Uterus (tissue), 2 donors: ENCODE data around the gene ANKRA2.

Experiments
- POLR2A ChIP-seq, 2 donors: fragments of 450-650 bp; IDR thresholded peaks; one replicate each; pipeline ENCODE4 v1.6.1; 2016; ENCODE audit warnings: antibody characterized with exemption in 2 of 2, mild to moderate bottlenecking in 1 of 2, moderate library complexity in 1 of 2
- TF ChIP-seq, protein P1 (sequence below), 4 experiments: fragments of 200-600 bp in 2 of 4; fragments of 450-650 bp in 2 of 4; sonication (generic) in 2 of 4; IDR thresholded peaks; one replicate each; pipeline ENCODE4 v1.5.1; 2016 to 2019; ENCODE audit warnings: antibody characterized with exemption in 4 of 4, mild to moderate bottlenecking in 2 of 4, moderate library complexity in 1 of 4

DNA sequence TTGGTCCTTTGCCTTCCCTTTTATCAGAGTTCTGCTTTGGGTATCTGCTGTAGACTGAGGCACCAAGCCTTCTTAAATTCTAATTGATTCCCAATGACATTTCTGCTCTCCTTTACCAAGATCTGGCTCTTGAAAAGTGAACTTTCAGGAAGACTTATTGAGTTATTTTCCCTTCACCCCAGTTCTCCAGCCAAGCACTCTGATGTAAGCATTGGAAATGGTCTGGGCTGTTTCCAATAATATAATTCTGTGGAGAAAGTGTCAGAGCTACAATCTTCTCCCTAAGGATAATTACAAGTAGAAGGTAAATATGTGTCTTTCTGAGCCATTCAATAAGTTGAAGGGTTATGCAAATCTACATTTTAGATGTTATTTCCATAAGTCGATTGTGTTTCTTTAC is 36.4 kb downstream of the ANKRA2 start:
- no peak for TF ChIP-seq POLR2A (IDR thresholded peaks at IDR 0.05)
- TF ChIP-seq, protein P1, sequence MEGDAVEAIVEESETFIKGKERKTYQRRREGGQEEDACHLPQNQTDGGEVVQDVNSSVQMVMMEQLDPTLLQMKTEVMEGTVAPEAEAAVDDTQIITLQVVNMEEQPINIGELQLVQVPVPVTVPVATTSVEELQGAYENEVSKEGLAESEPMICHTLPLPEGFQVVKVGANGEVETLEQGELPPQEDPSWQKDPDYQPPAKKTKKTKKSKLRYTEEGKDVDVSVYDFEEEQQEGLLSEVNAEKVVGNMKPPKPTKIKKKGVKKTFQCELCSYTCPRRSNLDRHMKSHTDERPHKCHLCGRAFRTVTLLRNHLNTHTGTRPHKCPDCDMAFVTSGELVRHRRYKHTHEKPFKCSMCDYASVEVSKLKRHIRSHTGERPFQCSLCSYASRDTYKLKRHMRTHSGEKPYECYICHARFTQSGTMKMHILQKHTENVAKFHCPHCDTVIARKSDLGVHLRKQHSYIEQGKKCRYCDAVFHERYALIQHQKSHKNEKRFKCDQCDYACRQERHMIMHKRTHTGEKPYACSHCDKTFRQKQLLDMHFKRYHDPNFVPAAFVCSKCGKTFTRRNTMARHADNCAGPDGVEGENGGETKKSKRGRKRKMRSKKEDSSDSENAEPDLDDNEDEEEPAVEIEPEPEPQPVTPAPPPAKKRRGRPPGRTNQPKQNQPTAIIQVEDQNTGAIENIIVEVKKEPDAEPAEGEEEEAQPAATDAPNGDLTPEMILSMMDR (IDR thresholded peaks at IDR 0.05): no peak
